Right lobe of liver (tissue), 4 donors: ENCODE data around the gene TRIM17.

Experiments
- CTCF ChIP-seq, 4 donors: fragments of 200-600 bp in 3 of 4; fragments of 450-650 bp in 1 of 4; IDR thresholded peaks; one replicate each; pipeline versions ENCODE4 v1.5.1 to v1.8.0; 2016 to 2022; ENCODE audit warnings: antibody characterized with exemption in 4 of 4, mild to moderate bottlenecking in 2 of 4
- POLR2A ChIP-seq: fragments of 450-650 bp; IDR thresholded peaks from one replicate; pipeline ENCODE4 v1.6.1; 2017; ENCODE audit warnings: antibody characterized with exemption, mild to moderate bottlenecking
- donor health status: DM: no; HTN: no; CAD: no.
- donor health status: DM: no; HTN: no; CAD: no.
- donor health status: DM: no; HTN: yes; CAD: no.

GRCh38 chr1:228460821-228461220 lies 44.2 kb upstream of the TRIM17 start:
- TF ChIP-seq POLR2A (no peak), CTCF (IDR thresholded peaks at IDR 0.05) (no peak)
